Peyer's patch (tissue), 4 donors: ENCODE results near the gene PRPF18. TPM values are rescaled to one million over a fixed set of nuclear protein-coding genes. Genes with fewer than 3 reads are reported as not detected.
A peak's percentile ranks its signal among the peaks of the same experiment; 100 is the strongest.
"Not testable (repeated sequence)": the region's sequence is repeated elsewhere in the genome, so short reads cannot be mapped to it uniquely, and the experiment has no call there.

ENCODE experiments used
- DNase-seq, 3 donors: peaks; one replicate each; pipeline ENCODE4 v3.0.0-alpha.2; 2017 to 2019
- H3K27ac ChIP-seq, 4 donors: fragments of 200-600 bp; sonication (generic); one replicate each; pipeline ENCODE4 v1.5.1; 2016 to 2019
- H3K27me3 ChIP-seq, 2 donors: fragments of 200-600 bp; sonication (generic); one replicate each; pipeline ENCODE4 v1.5.1; 2019
- H3K36me3 ChIP-seq, 3 donors: fragments of 200-600 bp; sonication (generic); one replicate each; pipeline ENCODE4 v1.5.1; 2016 to 2019
- H3K4me1 ChIP-seq, 4 donors: fragments of 200-600 bp; sonication (generic); one replicate each; pipeline ENCODE4 v1.5.1; 2016 to 2019
- H3K4me3 ChIP-seq, 4 donors: fragments of 200-600 bp; sonication (generic); 1 replicate in 3 of 4; 2 replicates in 1 of 4; pipeline ENCODE4 v1.5.1; 2016 to 2019; ENCODE audit warnings: mild to moderate bottlenecking in 1 of 4
- H3K9me3 ChIP-seq, 4 donors: fragments of 200-600 bp; sonication (generic); one replicate each; pipeline ENCODE4 v1.5.1; 2016 to 2019; ENCODE audit warnings: mild to moderate bottlenecking in 1 of 4
- POLR2A ChIP-seq, 2 donors: fragments of 450-650 bp; IDR thresholded peaks; one replicate each; pipeline ENCODE4 v1.5.1; 2017; ENCODE audit warnings: antibody characterized with exemption in 2 of 2, mild to moderate bottlenecking in 2 of 2, moderate library complexity in 2 of 2
- total RNA-seq, 4 donors: library from RNA; depleted of rRNA; stranded (reverse); fragments of >200 nt; gene quantifications; one replicate each; pipeline ENCODE4 v1.1.0, GENCODE V29; 2016
- TF ChIP-seq, protein P1 (sequence below), 6 experiments: fragments of 450-650 bp in 4 of 6; fragments of 200-600 bp in 2 of 6; sonication (generic) in 1 of 6; IDR thresholded peaks; one replicate each; pipeline ENCODE4 v1.5.1; 2017 to 2019; ENCODE audit warnings: antibody characterized with exemption in 6 of 6, mild to moderate bottlenecking in 3 of 6, moderate library complexity in 1 of 6

PRPF18 gene, protein sequence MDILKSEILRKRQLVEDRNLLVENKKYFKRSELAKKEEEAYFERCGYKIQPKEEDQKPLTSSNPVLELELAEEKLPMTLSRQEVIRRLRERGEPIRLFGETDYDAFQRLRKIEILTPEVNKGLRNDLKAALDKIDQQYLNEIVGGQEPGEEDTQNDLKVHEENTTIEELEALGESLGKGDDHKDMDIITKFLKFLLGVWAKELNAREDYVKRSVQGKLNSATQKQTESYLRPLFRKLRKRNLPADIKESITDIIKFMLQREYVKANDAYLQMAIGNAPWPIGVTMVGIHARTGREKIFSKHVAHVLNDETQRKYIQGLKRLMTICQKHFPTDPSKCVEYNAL
- 100 to 1,000 TPM in 1 of 4 donors, 10 to 100 TPM in 3; 39.9 to 175 (median 49.6) TPM for total RNA-seq

DNA sequence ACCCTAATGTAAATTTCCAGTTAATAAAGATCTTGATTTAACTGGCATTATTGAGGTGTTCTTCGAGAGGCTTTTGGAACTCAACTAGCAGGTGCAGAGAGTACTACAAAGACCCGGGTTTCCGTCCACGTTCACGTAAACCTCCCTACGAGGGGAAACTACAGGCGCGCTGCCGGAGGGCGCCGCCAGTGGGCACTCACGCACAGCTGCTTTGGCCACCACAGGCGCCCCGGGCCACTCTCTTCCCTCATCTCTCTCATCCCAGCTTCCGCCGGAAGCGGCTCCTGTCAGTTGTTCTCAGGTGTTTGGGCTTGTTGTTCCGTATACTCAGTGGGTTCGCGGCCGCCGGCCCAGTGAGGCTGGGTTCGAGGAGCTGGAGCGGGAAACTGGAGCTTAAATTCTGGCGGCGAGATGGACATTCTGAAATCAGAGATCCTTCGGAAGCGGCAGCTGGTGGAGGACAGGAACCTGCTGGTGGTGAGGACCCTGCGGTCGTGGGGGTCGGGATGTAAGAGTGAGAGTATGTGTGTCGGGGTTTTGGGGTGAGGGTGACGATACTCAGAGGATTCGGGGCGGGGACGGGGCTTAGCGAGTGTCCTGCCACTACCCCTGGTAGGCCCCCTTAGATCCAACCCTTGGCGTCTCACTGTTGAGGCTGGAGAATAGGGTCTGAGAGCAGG, at the start of gene PRPF18:
TSS of gene PRPF18 (plus strand) at position 290 of the 680 bp plus-strand sequence. CDS start at position 412, 122 bp downstream.
- Histone ChIP-seq H3K4me3 (peak within 1 kb of the TSS; percentile 76 to 98 (median 86)), H3K4me1 (peaks cover 0 to 14% (median 0%) of the 10 kb centered on the region in 4 donors), H3K9me3 (no peaks in the 10 kb centered on the region), H3K36me3 (peaks cover 0 to 5% (median 0%) of the 10 kb centered on the region in 3 donors), H3K27me3 (no peaks in the 10 kb centered on the region), H3K27ac (peak within 1 kb of the TSS; percentile 55 to 63 (median 56))
- peak; percentile 92 to 97 (median 93) for DNase-seq
- TF ChIP-seq POLR2A (IDR thresholded peaks at IDR 0.05) = peak; percentile 29 to 30
- TF ChIP-seq, protein P1, sequence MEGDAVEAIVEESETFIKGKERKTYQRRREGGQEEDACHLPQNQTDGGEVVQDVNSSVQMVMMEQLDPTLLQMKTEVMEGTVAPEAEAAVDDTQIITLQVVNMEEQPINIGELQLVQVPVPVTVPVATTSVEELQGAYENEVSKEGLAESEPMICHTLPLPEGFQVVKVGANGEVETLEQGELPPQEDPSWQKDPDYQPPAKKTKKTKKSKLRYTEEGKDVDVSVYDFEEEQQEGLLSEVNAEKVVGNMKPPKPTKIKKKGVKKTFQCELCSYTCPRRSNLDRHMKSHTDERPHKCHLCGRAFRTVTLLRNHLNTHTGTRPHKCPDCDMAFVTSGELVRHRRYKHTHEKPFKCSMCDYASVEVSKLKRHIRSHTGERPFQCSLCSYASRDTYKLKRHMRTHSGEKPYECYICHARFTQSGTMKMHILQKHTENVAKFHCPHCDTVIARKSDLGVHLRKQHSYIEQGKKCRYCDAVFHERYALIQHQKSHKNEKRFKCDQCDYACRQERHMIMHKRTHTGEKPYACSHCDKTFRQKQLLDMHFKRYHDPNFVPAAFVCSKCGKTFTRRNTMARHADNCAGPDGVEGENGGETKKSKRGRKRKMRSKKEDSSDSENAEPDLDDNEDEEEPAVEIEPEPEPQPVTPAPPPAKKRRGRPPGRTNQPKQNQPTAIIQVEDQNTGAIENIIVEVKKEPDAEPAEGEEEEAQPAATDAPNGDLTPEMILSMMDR (IDR thresholded peaks at IDR 0.05) = peak; percentile 92 to 96 (median 94)

DNA sequence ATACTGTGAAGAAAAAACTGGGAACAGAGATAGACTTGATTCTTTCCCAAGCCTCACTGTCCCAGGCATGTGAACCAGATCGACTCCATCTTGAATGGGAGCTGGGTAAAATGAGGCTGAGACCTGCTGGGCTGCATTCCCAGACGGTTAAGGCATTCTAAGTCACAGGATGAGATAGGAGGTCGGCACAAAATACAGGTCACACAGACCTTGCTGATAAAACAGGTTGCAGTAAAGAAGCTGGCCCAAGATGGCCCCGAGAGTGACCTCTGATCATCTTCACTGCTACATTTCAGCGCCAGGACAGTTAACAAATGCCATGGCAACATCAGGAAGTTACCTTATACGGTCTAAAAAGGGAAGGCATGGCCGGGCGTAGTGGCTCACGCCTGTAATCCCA, 48.8 kb upstream of the PRPF18 start:
- not testable (repeated sequence) for H3K27me3 ChIP-seq, H3K9me3 ChIP-seq, DNase-seq, H3K27ac ChIP-seq, H3K4me1 ChIP-seq, H3K4me3 ChIP-seq, H3K36me3 ChIP-seq

- no peak for DNase-seq
These were observed 44.2 kb upstream of the PRPF18 start for GRCh38 chr10:13542533-13542932.

DNA sequence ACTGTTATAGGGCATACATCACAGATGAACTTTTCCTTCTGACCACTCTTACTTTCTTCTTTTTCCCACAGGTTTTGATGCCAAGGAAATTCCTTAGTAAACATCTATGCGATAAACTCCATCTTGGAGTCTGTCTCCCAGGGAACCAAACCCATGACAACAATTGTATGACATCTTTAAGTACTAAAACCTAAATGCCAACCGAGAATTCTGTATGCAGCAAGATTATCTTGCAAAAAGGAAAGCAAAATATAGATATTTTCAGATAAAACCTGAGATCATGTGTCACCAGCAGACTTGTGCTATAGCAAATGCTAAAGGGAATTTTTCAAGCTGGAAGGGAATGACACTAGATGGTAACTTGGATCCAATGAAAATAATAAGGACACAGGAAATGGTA, 36.0 kb upstream of the PRPF18 start:
- Histone ChIP-seq H3K9me3 (peaks cover 0 to 7% (median 0%) of the 10 kb centered on the region in 4 donors), H3K4me3 (no peak overlapping the region), H3K36me3 (no peaks in the 10 kb centered on the region), H3K27ac (no peak overlapping the region), H3K27me3 (no peaks in the 10 kb centered on the region), H3K4me1 (no peaks in the 10 kb centered on the region)
- TF ChIP-seq, protein P1 (IDR thresholded peaks at IDR 0.05) = no peak
- TF ChIP-seq POLR2A (IDR thresholded peaks at IDR 0.05) = no peak
- DNase-seq = no peak

More at GRCh38 chr10:13542533-13542932, 44.2 kb upstream of the PRPF18 start:
- Histone ChIP-seq H3K27ac (no peak overlapping the region), H3K36me3 (no peaks in the 10 kb centered on the region), H3K4me1 (no peaks in the 10 kb centered on the region), H3K27me3 (no peaks in the 10 kb centered on the region), H3K4me3 (no peak overlapping the region), H3K9me3 (no peaks in the 10 kb centered on the region)
- TF ChIP-seq, protein P1 (IDR thresholded peaks at IDR 0.05) = no peak
- TF ChIP-seq POLR2A (IDR thresholded peaks at IDR 0.05) = no peak

DNA sequence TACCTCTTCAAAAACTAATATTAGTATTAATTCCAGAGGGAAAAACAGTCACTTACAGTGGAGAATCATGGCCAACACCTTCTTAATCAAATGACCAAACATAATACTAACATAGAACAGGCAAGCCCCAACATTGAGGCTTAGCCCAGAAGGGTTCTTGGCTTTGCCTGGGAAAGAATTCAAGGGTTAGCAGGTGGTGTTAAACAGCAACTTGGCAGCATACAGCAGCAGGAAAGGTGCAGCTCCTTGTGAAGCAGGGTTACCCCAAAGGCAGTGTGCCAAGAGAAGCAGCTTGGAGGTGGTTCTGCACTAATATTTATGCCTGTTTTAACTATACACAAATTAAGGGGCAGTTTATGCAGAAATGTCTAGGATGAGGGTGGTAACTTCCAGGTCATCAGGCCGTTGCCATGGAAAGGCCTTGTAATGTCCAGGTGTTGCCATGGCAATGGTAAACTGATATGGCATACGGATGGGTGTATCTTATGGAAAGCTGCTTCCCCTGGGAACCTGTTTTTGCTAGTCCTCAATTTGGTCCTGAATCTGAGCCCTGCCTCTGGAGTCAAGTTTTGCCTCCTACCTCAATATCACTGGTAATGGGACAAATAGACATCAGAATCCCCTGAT, 30.8 kb upstream of the PRPF18 start:
- DNase-seq = no peak
- H3K9me3 ChIP-seq = peaks cover 0 to under 1% (median 0%) of the 10 kb centered on the region in 4 donors
- H3K36me3 ChIP-seq = no peaks in the 10 kb centered on the region
- no peaks in the 10 kb centered on the region for H3K4me1 ChIP-seq
- TF ChIP-seq POLR2A (IDR thresholded peaks at IDR 0.05) = no peak
- no peaks in the 10 kb centered on the region for H3K27me3 ChIP-seq
- no peak overlapping the region for H3K4me3 ChIP-seq
- no peak overlapping the region for H3K27ac ChIP-seq

DNA sequence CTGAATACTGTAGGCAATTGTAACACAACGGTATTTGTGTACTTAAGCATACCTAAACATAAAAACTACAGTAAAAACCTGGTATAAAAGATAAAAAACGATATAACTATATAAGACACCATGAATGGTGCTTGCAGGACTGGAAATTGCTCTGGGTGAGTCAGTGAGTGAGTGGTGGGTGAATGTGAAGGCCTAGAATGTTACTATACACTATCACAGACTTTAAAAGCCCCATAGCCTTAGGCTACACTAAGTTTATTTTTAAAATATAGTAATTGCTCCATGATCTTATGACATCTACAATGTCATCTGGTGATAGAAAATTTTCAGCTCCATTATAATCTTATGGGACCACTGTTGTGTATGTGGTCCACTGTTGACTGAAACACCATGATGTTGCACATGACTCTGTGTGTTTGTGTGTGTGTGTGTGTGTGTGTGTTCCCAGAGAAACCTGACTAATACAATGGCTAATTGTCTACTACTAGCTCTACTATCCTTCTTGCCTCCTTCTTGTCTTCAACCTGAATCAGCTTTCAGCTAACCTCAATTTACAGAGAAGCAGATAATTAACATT, 27.6 kb upstream of the PRPF18 start:
- Histone ChIP-seq H3K27me3 (no peaks in the 10 kb centered on the region), H3K4me1 (no peaks in the 10 kb centered on the region), H3K36me3 (no peaks in the 10 kb centered on the region), H3K27ac (no peak overlapping the region), H3K4me3 (no peak overlapping the region), H3K9me3 (no peaks in the 10 kb centered on the region)
- TF ChIP-seq, protein P1 (IDR thresholded peaks at IDR 0.05) = no peak
- no peak for TF ChIP-seq POLR2A (IDR thresholded peaks at IDR 0.05)
- no peak for DNase-seq
